NOMO-1 treated with dmso at 0.1 percent for 144 hours (cell line): Measurements from ENCODE around the gene C16orf87.
"Not testable (repeated sequence)": the region's sequence is repeated elsewhere in the genome, so short reads cannot be mapped to it uniquely, and the experiment has no call there.

Experiments used
- DNase-seq: peaks from one replicate; lab custom pipeline; 2025; ENCODE audit not compliant: unreplicated experiment; lab: John Stamatoyannopoulos, UW

The C16orf87 gene

GRCh38 chr16:46830902-46831647, at the start of gene C16orf87:
Gene C16orf87 (minus strand): TSS chr16:46831180. CDS start chr16:46831149, 31 bp downstream.
- peak; percentile 92 for DNase-seq

- DNase-seq = no peak
Observed at GRCh38 chr16:46875243-46875642, 44.3 kb upstream of the C16orf87 start.

GRCh38 chr16:46873201-46873600, 42.2 kb upstream of the C16orf87 start:
- no peak for DNase-seq

GRCh38 chr16:46871597-46871996, 40.6 kb upstream of the C16orf87 start:
- DNase-seq = no peak

GRCh38 chr16:46868891-46869290, 37.9 kb upstream of the C16orf87 start:
- not testable (repeated sequence) for DNase-seq

GRCh38 chr16:46867486-46867885, 36.5 kb upstream of the C16orf87 start:
- DNase-seq = not testable (repeated sequence)

GRCh38 chr16:46866286-46866685, 35.3 kb upstream of the C16orf87 start:
- DNase-seq = no peak

GRCh38 chr16:46862555-46863447, 31.8 kb upstream of the C16orf87 start:
- DNase-seq = no peak

- DNase-seq = no peak
Observed at GRCh38 chr16:46859719-46860152, 28.8 kb upstream of the C16orf87 start.

GRCh38 chr16:46858151-46858550, 27.2 kb upstream of the C16orf87 start:
- DNase-seq = no peak

- DNase-seq = no peak
Observed at GRCh38 chr16:46857368-46857945, 26.5 kb upstream of the C16orf87 start.

GRCh38 chr16:46855389-46855788, 24.4 kb upstream of the C16orf87 start:
- DNase-seq = no peak

- DNase-seq = no peak
Observed at GRCh38 chr16:46854846-46855245, 23.9 kb upstream of the C16orf87 start.

GRCh38 chr16:46853713-46854443, 22.9 kb upstream of the C16orf87 start:
- no peak for DNase-seq

- DNase-seq = no peak
Observed at GRCh38 chr16:46852130-46852529, 21.1 kb upstream of the C16orf87 start.

GRCh38 chr16:46850619-46851555, 19.9 kb upstream of the C16orf87 start:
- DNase-seq = no peak

- no peak for DNase-seq
Observed at GRCh38 chr16:46848768-46849764, 18.1 kb upstream of the C16orf87 start.

GRCh38 chr16:46845952-46846351, 15.0 kb upstream of the C16orf87 start:
- DNase-seq = no peak

- no peak for DNase-seq
Observed at GRCh38 chr16:46844771-46845170, 13.8 kb upstream of the C16orf87 start.
